ENCODE results near the gene RNF145.

- no peak for TF ChIP-seq POLR2A (IDR thresholded peaks at IDR 0.05)
- TF ChIP-seq, protein P1, sequence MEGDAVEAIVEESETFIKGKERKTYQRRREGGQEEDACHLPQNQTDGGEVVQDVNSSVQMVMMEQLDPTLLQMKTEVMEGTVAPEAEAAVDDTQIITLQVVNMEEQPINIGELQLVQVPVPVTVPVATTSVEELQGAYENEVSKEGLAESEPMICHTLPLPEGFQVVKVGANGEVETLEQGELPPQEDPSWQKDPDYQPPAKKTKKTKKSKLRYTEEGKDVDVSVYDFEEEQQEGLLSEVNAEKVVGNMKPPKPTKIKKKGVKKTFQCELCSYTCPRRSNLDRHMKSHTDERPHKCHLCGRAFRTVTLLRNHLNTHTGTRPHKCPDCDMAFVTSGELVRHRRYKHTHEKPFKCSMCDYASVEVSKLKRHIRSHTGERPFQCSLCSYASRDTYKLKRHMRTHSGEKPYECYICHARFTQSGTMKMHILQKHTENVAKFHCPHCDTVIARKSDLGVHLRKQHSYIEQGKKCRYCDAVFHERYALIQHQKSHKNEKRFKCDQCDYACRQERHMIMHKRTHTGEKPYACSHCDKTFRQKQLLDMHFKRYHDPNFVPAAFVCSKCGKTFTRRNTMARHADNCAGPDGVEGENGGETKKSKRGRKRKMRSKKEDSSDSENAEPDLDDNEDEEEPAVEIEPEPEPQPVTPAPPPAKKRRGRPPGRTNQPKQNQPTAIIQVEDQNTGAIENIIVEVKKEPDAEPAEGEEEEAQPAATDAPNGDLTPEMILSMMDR (IDR thresholded peaks at IDR 0.05 in 8 of 11, conservative IDR thresholded peaks at IDR 0.05 in 3 of 11) = no peak
- TF ChIP-seq POLR2AphosphoS5 (IDR thresholded peaks at IDR 0.05) = no peak
These were observed 10.1 kb downstream of the RNF145 start for GRCh38 chr5:159199225-159199624.

All from spleen (tissue), 7 donors.